NOMO-1 (cell line): ENCODE data around the gene MLLT3.

Experiments
- DNase-seq, 2 experiments: peaks; one replicate each; lab custom pipeline; 2025; ENCODE audit not compliant: unreplicated experiment in 2 of 2; lab: John Stamatoyannopoulos, UW

MLLT3 gene

GRCh38 chr9:20481437-20481836 is 140.9 kb downstream of the MLLT3 start:
- no peak for DNase-seq

- DNase-seq = no peak
Observed at GRCh38 chr9:20480249-20480648, 142.1 kb downstream of the MLLT3 start.

GRCh38 chr9:20479419-20480155 is 142.7 kb downstream of the MLLT3 start:
- no peak for DNase-seq

GRCh38 chr9:20478786-20479185 is 143.5 kb downstream of the MLLT3 start:
- no peak for DNase-seq

- no peak for DNase-seq
Observed at GRCh38 chr9:20477940-20478620, 144.2 kb downstream of the MLLT3 start.

- no peak for DNase-seq
Observed at GRCh38 chr9:20476912-20477521, 145.3 kb downstream of the MLLT3 start.

- no peak for DNase-seq
Observed at GRCh38 chr9:20474496-20474895, 147.8 kb downstream of the MLLT3 start.

- DNase-seq = no peak
Observed at GRCh38 chr9:20473515-20474013, 148.7 kb downstream of the MLLT3 start.

GRCh38 chr9:20472342-20473045 is 149.8 kb downstream of the MLLT3 start:
- DNase-seq = no peak

- DNase-seq = no peak
Observed at GRCh38 chr9:20466328-20467008, 155.8 kb downstream of the MLLT3 start.

- no peak for DNase-seq
Observed at GRCh38 chr9:20464242-20464641, 158.1 kb downstream of the MLLT3 start.

- DNase-seq = no peak
Observed at GRCh38 chr9:20463823-20464222, 158.5 kb downstream of the MLLT3 start.

GRCh38 chr9:20462410-20462809 is 159.9 kb downstream of the MLLT3 start:
- DNase-seq = no peak

GRCh38 chr9:20447291-20447690 is 175.0 kb downstream of the MLLT3 start:
- no peak for DNase-seq

GRCh38 chr9:20446248-20446647 is 176.1 kb downstream of the MLLT3 start:
- DNase-seq = no peak

GRCh38 chr9:20442461-20443319 is 179.6 kb downstream of the MLLT3 start:
- DNase-seq = no peak

GRCh38 chr9:20441711-20442423 is 180.4 kb downstream of the MLLT3 start:
- no peak for DNase-seq

GRCh38 chr9:20441166-20441565 is 181.1 kb downstream of the MLLT3 start:
- no peak for DNase-seq

- no peak for DNase-seq
Observed at GRCh38 chr9:20437476-20437875, 184.8 kb downstream of the MLLT3 start.
